H54 (cell line): ENCODE results near the gene MYL10.

Source experiments
- DNase-seq: peaks from one replicate; pipeline ENCODE4 v3.0.0; 2011; ENCODE audit warnings: low spot score, mixed read lengths; ENCODE audit not compliant: insufficient read length
- FAIRE-seq: peaks from 3 replicates; lab custom pipeline; 2011; peaks lifted over from hg19 to GRCh38; lab: Jason Lieb, UNC
- POLR2A ChIP-seq: IDR thresholded peaks from 2 replicates; pipeline ENCODE4 v1.6.1; 2011; ENCODE audit warnings: low read depth, mild to moderate bottlenecking, low read length

Gene MYL10

DNA sequence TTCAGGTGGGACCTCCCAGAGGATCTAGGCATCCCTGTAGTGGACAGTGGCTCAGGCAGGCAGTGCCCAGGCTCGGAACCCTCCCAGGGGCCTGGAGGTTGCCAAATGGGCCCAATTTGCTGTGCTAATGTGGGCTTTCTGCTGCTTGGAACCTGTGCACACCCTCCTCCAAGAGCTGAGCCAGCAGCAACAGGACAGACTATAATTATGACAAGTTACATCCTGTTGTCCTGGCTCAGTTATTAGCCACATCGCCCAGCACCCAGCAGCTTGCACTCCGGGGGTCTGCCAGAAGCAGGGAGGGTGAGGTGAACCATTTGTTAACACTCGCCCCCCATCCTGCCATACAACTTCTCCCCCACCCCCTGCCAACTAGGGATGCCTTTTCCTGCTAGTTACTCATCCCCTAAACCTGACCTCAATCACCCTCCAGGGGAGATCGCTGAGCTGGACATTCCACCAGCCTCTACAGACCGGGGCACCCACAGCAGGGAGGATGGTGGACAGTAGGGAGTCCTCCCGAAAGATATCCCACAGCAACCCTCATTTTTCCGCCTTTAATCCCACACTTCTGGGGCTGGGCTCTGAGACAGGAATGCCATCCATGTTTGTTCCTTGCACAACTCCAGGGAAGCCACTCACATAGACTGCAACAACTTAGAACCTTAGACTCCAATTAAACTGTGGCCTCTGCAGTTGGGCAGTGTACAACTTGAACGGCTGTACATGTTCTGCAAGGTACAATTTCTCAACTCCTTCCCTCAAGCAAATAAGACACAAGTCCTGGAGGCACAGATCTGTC lies 7.9 kb upstream of the MYL10 start:
- TF ChIP-seq POLR2A, result no peak
- peak; percentile 80 for DNase-seq
- FAIRE-seq, result no peak

DNA sequence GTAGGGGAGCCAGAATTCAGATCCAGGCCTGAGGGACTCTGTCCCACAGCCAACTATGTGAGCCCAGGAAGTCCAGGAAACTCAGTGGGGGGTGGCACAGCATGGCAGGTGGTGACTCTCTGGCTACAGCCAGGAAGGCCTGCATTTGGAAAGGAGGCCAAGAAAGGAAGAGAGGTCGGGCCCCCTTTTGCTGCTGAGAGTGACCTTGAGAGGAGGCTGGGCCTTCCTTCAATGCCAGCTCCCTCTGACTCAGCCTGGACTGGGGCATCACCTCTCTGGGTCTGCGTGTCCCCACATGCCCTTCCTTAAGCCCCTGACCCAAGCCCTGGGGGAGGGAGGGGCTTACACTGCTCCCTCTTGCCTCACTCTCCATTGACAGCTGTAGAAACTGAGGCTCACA lies 6.4 kb upstream of the MYL10 start:
- DNase-seq, result peak; percentile 72
- TF ChIP-seq POLR2A, result no peak
- FAIRE-seq, result no peak

DNA sequence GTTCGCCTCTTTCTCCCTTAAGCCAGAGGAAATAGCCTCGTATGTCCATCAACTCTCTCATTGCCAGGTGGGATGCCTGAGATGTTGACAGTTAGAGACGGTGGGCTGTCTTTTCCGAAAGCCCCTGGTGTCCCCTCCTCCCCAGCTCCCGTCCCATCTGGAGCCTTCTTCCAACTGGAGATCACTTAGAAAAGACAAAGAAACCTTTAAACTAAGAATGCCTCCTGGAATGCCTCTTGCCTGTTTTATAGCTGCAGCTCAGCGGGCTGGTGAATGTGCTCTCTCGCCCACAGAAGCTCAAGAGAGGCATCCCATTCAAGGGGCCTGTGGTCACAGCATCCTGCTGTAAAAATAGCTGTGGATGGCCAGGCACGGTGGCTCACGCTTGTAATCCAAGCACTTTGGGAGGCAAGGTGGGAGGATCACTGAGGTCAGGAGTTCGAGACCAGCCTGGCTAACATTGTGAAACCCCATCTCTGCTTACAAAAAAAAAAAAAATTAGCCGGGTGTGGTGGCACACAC lies 5.2 kb upstream of the MYL10 start:
- TF ChIP-seq POLR2A, result no peak
- FAIRE-seq (no peak), DNase-seq (no peak)

- DNase-seq, result no peak
Measured at GRCh38 chr7:101633511-101633910, 4.4 kb upstream of the MYL10 start.

GRCh38 chr7:101632641-101633040 lies 3.5 kb upstream of the MYL10 start:
- TF ChIP-seq POLR2A, result no peak
- no peak for DNase-seq
- FAIRE-seq, result no peak

More at GRCh38 chr7:101633511-101633910, 4.4 kb upstream of the MYL10 start:
- FAIRE-seq, result no peak
- TF ChIP-seq POLR2A, result no peak

DNA sequence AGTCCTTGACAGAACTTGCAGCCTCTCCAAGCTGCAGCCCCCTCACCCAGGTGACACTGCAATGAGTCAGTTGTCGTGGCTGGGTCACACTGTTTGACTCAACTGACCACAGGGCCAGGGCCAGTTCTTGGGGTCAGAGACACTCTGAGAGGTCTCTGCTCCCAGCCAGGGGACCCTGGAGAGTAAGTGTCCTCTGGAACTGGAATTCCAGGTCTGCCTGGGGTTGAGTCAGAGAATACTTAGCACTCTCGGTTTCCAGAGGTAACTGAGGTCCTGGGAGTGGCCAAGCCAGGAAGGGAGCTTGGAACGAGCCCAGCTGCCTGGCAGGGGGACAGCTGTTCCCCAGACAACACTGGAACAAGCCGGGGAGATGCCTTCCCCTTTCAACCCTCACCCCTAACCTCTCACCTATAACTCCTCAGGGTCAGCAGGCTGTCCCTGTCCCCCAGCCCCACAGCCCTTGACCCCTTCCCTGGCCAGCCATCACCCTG lies 2.2 kb upstream of the MYL10 start:
- FAIRE-seq, result no peak
- DNase-seq, result peak; percentile 68
- TF ChIP-seq POLR2A, result no peak

GRCh38 chr7:101630591-101630990 lies 1.5 kb upstream of the MYL10 start:
- TF ChIP-seq POLR2A, result 0 out of 2 replicates have a peak, but pooled peaks have one; percentile 7
- DNase-seq (peak; percentile 91), FAIRE-seq (no peak)

GRCh38 chr7:101628522-101628921 lies 574 bp downstream of the MYL10 start:
- FAIRE-seq (no peak), DNase-seq (no peak)
- TF ChIP-seq POLR2A, result no peak

- TF ChIP-seq POLR2A, result no peak
- DNase-seq, result no peak
- no peak for FAIRE-seq
Measured at GRCh38 chr7:101626758-101627157, 2.3 kb downstream of the MYL10 start.

DNA sequence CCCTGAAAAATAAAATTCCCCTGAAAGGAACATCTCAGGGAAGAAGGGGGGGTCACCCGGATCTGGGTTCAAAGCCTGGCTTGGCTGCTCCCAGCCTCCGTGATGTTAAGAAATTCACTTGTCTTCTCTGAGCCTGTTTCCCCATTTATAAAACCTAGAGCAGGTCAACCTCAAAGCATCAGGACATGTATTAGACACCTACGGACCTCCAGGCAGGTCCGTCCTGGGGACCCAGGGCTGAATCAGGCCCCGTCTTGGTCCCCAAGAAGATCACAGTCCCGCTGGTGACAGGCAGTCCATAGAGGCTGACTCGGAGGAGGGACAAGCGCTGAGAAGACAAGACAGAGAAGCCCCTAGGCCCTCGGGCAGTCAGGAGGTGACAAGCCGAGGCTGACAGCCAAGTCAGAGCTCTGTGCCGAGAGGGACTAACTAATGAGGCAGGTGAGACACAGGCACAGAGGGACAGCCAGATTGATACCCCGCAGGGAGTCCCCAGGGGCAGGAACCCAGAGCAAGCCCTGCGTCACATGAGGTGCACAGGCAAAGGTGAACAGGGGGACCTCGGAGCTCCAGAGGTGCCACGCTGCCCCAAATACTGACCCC lies 2.9 kb downstream of the MYL10 start:
- TF ChIP-seq POLR2A, result no peak
- DNase-seq (no peak), FAIRE-seq (no peak)

- DNase-seq (no peak), FAIRE-seq (no peak)
- TF ChIP-seq POLR2A, result no peak
Measured at GRCh38 chr7:101625031-101625791, 3.9 kb downstream of the MYL10 start.

DNA sequence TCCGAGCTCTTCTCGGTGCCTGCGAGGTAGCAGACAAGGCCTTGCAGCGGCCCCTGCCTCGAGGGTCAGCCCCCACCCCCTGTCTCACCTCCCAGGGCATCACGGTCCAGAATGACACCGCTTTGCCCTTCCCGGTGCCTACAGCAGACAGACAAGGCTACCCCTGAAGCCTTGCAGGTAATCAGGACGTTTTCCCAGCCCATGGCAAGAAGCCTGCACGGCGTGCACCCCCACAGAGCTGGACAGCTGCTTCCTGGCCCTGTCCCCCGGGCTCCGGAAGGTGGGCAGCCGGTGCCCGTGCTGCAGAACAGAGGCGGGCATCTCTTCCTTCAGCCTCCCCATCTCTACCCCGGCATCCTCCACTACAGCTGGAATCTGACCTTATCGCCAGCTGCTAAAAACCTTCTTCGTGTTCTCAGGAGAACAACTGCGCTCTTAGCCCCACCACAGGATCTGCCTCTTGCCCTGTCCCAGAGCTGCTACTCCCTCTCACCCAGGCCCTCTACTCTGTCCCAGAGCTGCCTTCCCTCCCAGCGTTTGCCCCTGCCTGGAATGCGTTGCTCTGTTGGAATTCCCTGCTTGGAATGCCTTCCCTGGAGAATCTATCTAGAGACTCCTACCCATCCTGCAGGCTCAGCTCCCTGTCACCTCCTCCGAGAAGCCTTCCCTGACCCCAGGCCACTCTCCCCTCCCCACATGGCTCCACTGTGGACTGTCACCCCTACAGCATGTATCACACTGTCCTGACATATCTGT lies 4.7 kb downstream of the MYL10 start:
- DNase-seq, result no peak
- TF ChIP-seq POLR2A, result no peak
- FAIRE-seq, result no peak

DNA sequence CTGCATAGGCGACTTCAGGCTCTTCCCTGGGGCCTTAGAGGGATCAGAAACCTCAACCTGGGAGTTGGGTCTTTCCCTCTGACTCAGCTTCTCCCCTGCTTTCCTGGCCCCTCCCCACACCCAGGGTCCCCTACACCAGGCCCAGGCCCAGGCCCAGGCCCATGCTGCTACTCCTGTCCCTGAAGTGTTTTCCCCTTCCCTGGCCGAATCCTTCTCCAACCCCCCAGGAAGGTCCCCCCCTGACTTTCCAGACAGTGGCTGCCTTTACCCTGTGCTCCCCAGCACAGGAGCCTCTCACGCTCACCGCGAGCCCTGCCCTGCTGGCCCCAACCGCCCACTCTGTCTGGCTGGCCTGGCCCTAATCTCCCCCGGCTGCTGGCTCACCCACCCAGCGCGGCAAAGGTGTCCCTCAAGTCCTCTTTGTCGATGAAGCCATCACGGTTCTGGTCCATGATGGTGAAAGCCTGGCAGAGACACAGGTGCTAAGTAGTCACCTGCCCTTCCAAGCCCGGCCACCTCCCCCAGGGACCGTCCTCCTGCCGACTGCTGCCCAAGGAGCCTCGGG lies 6.4 kb downstream of the MYL10 start:
- no peak for DNase-seq
- no peak for TF ChIP-seq POLR2A
- no peak for FAIRE-seq
